ENCODE measurements around the gene LRBA. TPM values are rescaled to one million over a fixed set of nuclear protein-coding genes. Genes with fewer than 3 reads are reported as not detected.

LRBA gene
- total and polyA plus RNA-seq, 9 of the 15 experiments (the other 6 are each of a cell fraction or from before 2014, with no cell fraction given): 24.2 to 88.7 (median 59.7) TPM

DNA sequence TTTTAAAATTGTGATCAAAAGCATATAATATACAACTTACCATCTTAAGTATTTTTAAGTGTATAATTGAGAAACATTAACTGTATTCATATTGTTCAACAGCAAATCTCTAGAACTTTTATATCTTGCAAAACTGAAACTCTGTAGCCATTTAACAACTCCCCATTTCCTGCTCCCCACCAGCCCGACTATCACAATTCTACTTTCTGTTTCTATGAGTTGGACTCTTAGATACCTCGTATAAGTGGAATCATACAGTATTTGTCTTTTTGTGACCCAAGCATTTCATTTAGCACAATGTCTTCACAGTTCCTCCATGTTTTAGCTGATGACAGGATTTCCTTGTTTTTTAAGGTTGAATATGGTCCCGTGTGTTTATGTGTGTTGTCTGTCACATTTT lies 106.0 kb downstream of the LRBA start (continued):
- TF ChIP-seq, protein P1, sequence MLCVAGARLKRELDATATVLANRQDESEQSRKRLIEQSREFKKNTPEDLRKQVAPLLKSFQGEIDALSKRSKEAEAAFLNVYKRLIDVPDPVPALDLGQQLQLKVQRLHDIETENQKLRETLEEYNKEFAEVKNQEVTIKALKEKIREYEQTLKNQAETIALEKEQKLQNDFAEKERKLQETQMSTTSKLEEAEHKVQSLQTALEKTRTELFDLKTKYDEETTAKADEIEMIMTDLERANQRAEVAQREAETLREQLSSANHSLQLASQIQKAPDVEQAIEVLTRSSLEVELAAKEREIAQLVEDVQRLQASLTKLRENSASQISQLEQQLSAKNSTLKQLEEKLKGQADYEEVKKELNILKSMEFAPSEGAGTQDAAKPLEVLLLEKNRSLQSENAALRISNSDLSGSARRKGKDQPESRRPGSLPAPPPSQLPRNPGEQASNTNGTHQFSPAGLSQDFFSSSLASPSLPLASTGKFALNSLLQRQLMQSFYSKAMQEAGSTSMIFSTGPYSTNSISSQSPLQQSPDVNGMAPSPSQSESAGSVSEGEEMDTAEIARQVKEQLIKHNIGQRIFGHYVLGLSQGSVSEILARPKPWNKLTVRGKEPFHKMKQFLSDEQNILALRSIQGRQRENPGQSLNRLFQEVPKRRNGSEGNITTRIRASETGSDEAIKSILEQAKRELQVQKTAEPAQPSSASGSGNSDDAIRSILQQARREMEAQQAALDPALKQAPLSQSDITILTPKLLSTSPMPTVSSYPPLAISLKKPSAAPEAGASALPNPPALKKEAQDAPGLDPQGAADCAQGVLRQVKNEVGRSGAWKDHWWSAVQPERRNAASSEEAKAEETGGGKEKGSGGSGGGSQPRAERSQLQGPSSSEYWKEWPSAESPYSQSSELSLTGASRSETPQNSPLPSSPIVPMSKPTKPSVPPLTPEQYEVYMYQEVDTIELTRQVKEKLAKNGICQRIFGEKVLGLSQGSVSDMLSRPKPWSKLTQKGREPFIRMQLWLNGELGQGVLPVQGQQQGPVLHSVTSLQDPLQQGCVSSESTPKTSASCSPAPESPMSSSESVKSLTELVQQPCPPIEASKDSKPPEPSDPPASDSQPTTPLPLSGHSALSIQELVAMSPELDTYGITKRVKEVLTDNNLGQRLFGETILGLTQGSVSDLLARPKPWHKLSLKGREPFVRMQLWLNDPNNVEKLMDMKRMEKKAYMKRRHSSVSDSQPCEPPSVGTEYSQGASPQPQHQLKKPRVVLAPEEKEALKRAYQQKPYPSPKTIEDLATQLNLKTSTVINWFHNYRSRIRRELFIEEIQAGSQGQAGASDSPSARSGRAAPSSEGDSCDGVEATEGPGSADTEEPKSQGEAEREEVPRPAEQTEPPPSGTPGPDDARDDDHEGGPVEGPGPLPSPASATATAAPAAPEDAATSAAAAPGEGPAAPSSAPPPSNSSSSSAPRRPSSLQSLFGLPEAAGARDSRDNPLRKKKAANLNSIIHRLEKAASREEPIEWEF (CRISPR knock-in tag; IDR thresholded peaks at IDR 0.05): no peak
- TF ChIP-seq ZNF140 (CRISPR knock-in tag; IDR thresholded peaks at IDR 0.05): no peak
- TF ChIP-seq L3MBTL2 (IDR thresholded peaks at IDR 0.05): no peak
- TF ChIP-seq SRF (CRISPR knock-in tag; IDR thresholded peaks at IDR 0.05): no peak

All from K562 (cell line).